Activated T-helper 17 cell treated with anti-CD3 and anti-CD28 coated beads, Interleukin-2, amount 50 U/mL, for 72 hours (primary cell): ENCODE measurements around the gene USP25. TPM values are rescaled to one million over a fixed set of nuclear protein-coding genes. Genes with fewer than 3 reads are reported as not detected.

Experiments used
- ATAC-seq: fragments of 150-1000 bp; cut with Tn5 transposase; replicated peaks from 2 replicates; pipeline ENCODE4 v1.10.0; 2021; ENCODE audit warnings: mild to moderate bottlenecking, moderate library complexity
- H3K27ac Mint-ChIP-seq: one replicate; pipeline ENCODE4 v1.8.0; 2022; ENCODE audit warnings: mixed read lengths
- H3K27me3 Mint-ChIP-seq: one replicate; pipeline ENCODE4 v1.8.0; 2022; ENCODE audit warnings: mixed read lengths
- H3K36me3 Mint-ChIP-seq: one replicate; pipeline ENCODE4 v1.8.0; 2022; ENCODE audit warnings: low read depth, mild to moderate bottlenecking, mixed read lengths
- H3K4me1 Mint-ChIP-seq: one replicate; pipeline ENCODE4 v1.8.0; 2022; ENCODE audit warnings: mixed read lengths
- H3K4me3 Mint-ChIP-seq: one replicate; pipeline ENCODE4 v1.8.0; 2022; ENCODE audit warnings: mild to moderate bottlenecking, mixed read lengths
- H3K9me3 Mint-ChIP-seq: one replicate; pipeline ENCODE4 v1.8.0; 2022; ENCODE audit warnings: mixed read lengths
- total RNA-seq, 2 donors: library from RNA; stranded (reverse); gene quantifications; one replicate each; pipeline ENCODE4 v1.2.3, GENCODE V29; 2022

The USP25 gene
- total RNA-seq, 2 donors from 2014 or later, result 21.3 to 35.3 TPM

- H3K27me3 Mint-ChIP-seq, result no peaks in the 10 kb centered on the region
- H3K9me3 Mint-ChIP-seq, result peaks cover 3% of the 10 kb centered on the region
- H3K36me3 Mint-ChIP-seq, result no peaks in the 10 kb centered on the region
- no peak for ATAC-seq
- H3K27ac Mint-ChIP-seq, result no peak overlapping the region
- H3K4me1 Mint-ChIP-seq, result peaks cover 44% of the 10 kb centered on the region
- no peak overlapping the region for H3K4me3 Mint-ChIP-seq
Measured at GRCh38 chr21:15742694-15743093, 12.9 kb downstream of the USP25 start.

GRCh38 chr21:15743593-15743992 lies 13.8 kb downstream of the USP25 start:
- H3K27me3 Mint-ChIP-seq, result no peaks in the 10 kb centered on the region
- no peak overlapping the region for H3K27ac Mint-ChIP-seq
- no peak for ATAC-seq
- no peak overlapping the region for H3K4me3 Mint-ChIP-seq
- H3K9me3 Mint-ChIP-seq, result peaks cover 3% of the 10 kb centered on the region
- peaks cover 39% of the 10 kb centered on the region for H3K4me1 Mint-ChIP-seq
- H3K36me3 Mint-ChIP-seq, result no peaks in the 10 kb centered on the region

GRCh38 chr21:15744926-15745325 lies 15.1 kb downstream of the USP25 start:
- H3K9me3 Mint-ChIP-seq, result peaks cover 3% of the 10 kb centered on the region
- no peaks in the 10 kb centered on the region for H3K36me3 Mint-ChIP-seq
- no peak overlapping the region for H3K27ac Mint-ChIP-seq
- no peak for ATAC-seq
- H3K27me3 Mint-ChIP-seq, result no peaks in the 10 kb centered on the region
- peaks cover 39% of the 10 kb centered on the region for H3K4me1 Mint-ChIP-seq
- no peak overlapping the region for H3K4me3 Mint-ChIP-seq

GRCh38 chr21:15748586-15748985 lies 18.8 kb downstream of the USP25 start:
- Mint-ChIP-seq H3K9me3 (no peaks in the 10 kb centered on the region), H3K4me1 (peaks cover 26% of the 10 kb centered on the region), H3K27ac (no peak overlapping the region), H3K4me3 (no peak overlapping the region), H3K27me3 (no peaks in the 10 kb centered on the region), H3K36me3 (no peaks in the 10 kb centered on the region)
- ATAC-seq, result no peak

GRCh38 chr21:15749082-15749860 lies 19.5 kb downstream of the USP25 start:
- no peak for ATAC-seq
- H3K9me3 Mint-ChIP-seq, result no peaks in the 10 kb centered on the region
- peak overlapping the region; percentile 39 for H3K27ac Mint-ChIP-seq
- no peaks in the 10 kb centered on the region for H3K36me3 Mint-ChIP-seq
- H3K27me3 Mint-ChIP-seq, result no peaks in the 10 kb centered on the region
- peaks cover 25% of the 10 kb centered on the region for H3K4me1 Mint-ChIP-seq
- H3K4me3 Mint-ChIP-seq, result peak overlapping the region; percentile 12

- Mint-ChIP-seq H3K4me3 (no peak overlapping the region), H3K27me3 (no peaks in the 10 kb centered on the region), H3K27ac (peak overlapping the region; percentile 39), H3K4me1 (peaks cover 30% of the 10 kb centered on the region), H3K9me3 (no peaks in the 10 kb centered on the region), H3K36me3 (no peaks in the 10 kb centered on the region)
- ATAC-seq, result no peak
Measured at GRCh38 chr21:15749861-15750159, 20.0 kb downstream of the USP25 start.

GRCh38 chr21:15751037-15751436 lies 21.3 kb downstream of the USP25 start:
- no peak overlapping the region for H3K4me3 Mint-ChIP-seq
- H3K4me1 Mint-ChIP-seq, result peaks cover 32% of the 10 kb centered on the region
- no peak overlapping the region for H3K27ac Mint-ChIP-seq
- no peaks in the 10 kb centered on the region for H3K27me3 Mint-ChIP-seq
- H3K36me3 Mint-ChIP-seq, result no peaks in the 10 kb centered on the region
- ATAC-seq, result no peak
- no peaks in the 10 kb centered on the region for H3K9me3 Mint-ChIP-seq

- no peaks in the 10 kb centered on the region for H3K36me3 Mint-ChIP-seq
- H3K9me3 Mint-ChIP-seq, result no peaks in the 10 kb centered on the region
- ATAC-seq, result no peak
- no peak overlapping the region for H3K4me3 Mint-ChIP-seq
- peaks cover 32% of the 10 kb centered on the region for H3K4me1 Mint-ChIP-seq
- H3K27me3 Mint-ChIP-seq, result no peaks in the 10 kb centered on the region
- no peak overlapping the region for H3K27ac Mint-ChIP-seq
Measured at GRCh38 chr21:15751546-15751945, 21.8 kb downstream of the USP25 start.

GRCh38 chr21:15752763-15753407 lies 23.1 kb downstream of the USP25 start:
- Mint-ChIP-seq H3K4me1 (peaks cover 43% of the 10 kb centered on the region), H3K27ac (no peak overlapping the region), H3K4me3 (no peak overlapping the region), H3K9me3 (peaks cover 6% of the 10 kb centered on the region), H3K36me3 (no peaks in the 10 kb centered on the region), H3K27me3 (no peaks in the 10 kb centered on the region)
- no peak for ATAC-seq

- no peaks in the 10 kb centered on the region for H3K36me3 Mint-ChIP-seq
- H3K4me1 Mint-ChIP-seq, result peaks cover 48% of the 10 kb centered on the region
- H3K9me3 Mint-ChIP-seq, result peaks cover 8% of the 10 kb centered on the region
- ATAC-seq, result no peak
- no peaks in the 10 kb centered on the region for H3K27me3 Mint-ChIP-seq
- no peak overlapping the region for H3K4me3 Mint-ChIP-seq
- peak overlapping the region; percentile 47 for H3K27ac Mint-ChIP-seq
Measured at GRCh38 chr21:15753741-15754140, 24.0 kb downstream of the USP25 start.

GRCh38 chr21:15754640-15755039 lies 24.9 kb downstream of the USP25 start:
- Mint-ChIP-seq H3K4me1 (peaks cover 43% of the 10 kb centered on the region), H3K36me3 (no peaks in the 10 kb centered on the region), H3K27ac (no peak overlapping the region), H3K27me3 (no peaks in the 10 kb centered on the region), H3K9me3 (peaks cover 8% of the 10 kb centered on the region), H3K4me3 (no peak overlapping the region)
- ATAC-seq, result no peak

GRCh38 chr21:15755125-15755524 lies 25.3 kb downstream of the USP25 start:
- no peak overlapping the region for H3K27ac Mint-ChIP-seq
- ATAC-seq, result no peak
- H3K4me1 Mint-ChIP-seq, result peaks cover 42% of the 10 kb centered on the region
- H3K9me3 Mint-ChIP-seq, result peaks cover 8% of the 10 kb centered on the region
- no peaks in the 10 kb centered on the region for H3K36me3 Mint-ChIP-seq
- H3K27me3 Mint-ChIP-seq, result no peaks in the 10 kb centered on the region
- H3K4me3 Mint-ChIP-seq, result no peak overlapping the region

- peaks cover 7% of the 10 kb centered on the region for H3K36me3 Mint-ChIP-seq
- peaks cover 56% of the 10 kb centered on the region for H3K4me1 Mint-ChIP-seq
- H3K27me3 Mint-ChIP-seq, result no peaks in the 10 kb centered on the region
- H3K4me3 Mint-ChIP-seq, result no peak overlapping the region
- ATAC-seq, result no peak
- no peak overlapping the region for H3K27ac Mint-ChIP-seq
- peaks cover 14% of the 10 kb centered on the region for H3K9me3 Mint-ChIP-seq
Measured at GRCh38 chr21:15759469-15759868, 29.7 kb downstream of the USP25 start.

- H3K27me3 Mint-ChIP-seq, result no peaks in the 10 kb centered on the region
- H3K9me3 Mint-ChIP-seq, result peaks cover 14% of the 10 kb centered on the region
- H3K4me3 Mint-ChIP-seq, result no peak overlapping the region
- ATAC-seq, result no peak
- H3K4me1 Mint-ChIP-seq, result peaks cover 45% of the 10 kb centered on the region
- H3K27ac Mint-ChIP-seq, result peak overlapping the region; percentile 79
- H3K36me3 Mint-ChIP-seq, result peaks cover 26% of the 10 kb centered on the region
Measured at GRCh38 chr21:15761507-15762100, 31.8 kb downstream of the USP25 start.

GRCh38 chr21:15763359-15763758 lies 33.6 kb downstream of the USP25 start:
- Mint-ChIP-seq H3K27ac (no peak overlapping the region), H3K27me3 (no peaks in the 10 kb centered on the region), H3K36me3 (peaks cover 43% of the 10 kb centered on the region), H3K4me1 (peaks cover 45% of the 10 kb centered on the region), H3K4me3 (no peak overlapping the region), H3K9me3 (peaks cover 6% of the 10 kb centered on the region)
- ATAC-seq, result peak; percentile 88
